NCI-H2107 treated with DMSO at 0.1 percent for 48 hours (cell line): Measurements from ENCODE around the gene PRR33.

Experiments
- DNase-seq: peaks from one replicate; lab custom pipeline; 2025; ENCODE audit not compliant: unreplicated experiment; lab: John Stamatoyannopoulos, UW

PRR33 gene

DNA sequence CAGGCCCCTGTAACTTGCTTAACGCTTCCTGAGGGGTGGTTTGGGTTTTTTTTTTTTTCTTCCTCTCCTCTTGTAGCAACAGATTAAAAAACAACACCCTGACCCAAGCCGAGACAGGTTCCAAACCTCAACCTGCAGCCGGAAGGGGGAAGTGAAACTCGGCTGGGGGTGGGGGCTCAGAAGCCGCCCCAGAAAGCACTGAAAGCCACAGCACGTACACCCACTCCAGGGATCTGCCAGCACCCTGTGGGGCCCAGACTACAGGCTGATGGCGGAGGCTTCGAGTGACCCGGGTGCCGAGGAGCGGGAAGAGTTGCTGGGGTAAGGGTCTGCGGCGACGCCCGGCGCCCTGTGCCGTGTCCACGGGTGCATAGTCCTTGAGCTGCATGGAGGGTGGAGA lies 38.8 kb downstream of the PRR33 start, which contains the start of gene LSP1:
Gene LSP1, plus strand, starts transcription at position 208 of the 400 bp plus-strand sequence. Its CDS starts 61 bp downstream, at position 269.
- no peak for DNase-seq

DNA sequence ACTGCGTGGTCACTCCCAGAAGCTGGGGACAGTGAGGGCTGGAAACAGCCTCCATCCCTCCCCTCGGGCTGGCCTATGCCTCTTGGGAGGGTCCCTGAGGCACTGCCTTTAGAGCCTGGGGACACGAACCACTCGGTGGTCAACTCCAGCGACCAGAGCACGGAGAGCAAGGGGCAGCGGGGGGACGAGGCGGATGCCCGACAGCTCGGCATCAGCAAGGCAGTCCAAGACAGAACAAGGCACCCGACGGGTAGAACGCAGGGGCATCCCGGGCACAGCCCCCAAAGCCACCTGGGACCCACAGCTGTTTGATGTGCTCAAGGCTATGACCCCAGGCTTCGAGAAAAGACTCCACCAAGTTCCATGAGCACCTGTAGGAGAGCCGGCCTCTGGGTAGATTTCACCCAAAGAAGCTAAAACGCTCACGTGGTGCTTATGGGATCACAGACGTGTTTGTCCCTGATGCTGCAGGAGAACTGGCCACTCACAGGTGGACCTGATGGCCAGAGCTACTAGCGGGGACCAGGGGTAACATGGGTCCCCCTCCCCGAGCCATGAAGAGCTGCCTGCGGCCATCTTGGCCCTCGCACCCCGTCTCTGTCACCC lies 39.3 kb downstream of the PRR33 start:
- no peak for DNase-seq

DNA sequence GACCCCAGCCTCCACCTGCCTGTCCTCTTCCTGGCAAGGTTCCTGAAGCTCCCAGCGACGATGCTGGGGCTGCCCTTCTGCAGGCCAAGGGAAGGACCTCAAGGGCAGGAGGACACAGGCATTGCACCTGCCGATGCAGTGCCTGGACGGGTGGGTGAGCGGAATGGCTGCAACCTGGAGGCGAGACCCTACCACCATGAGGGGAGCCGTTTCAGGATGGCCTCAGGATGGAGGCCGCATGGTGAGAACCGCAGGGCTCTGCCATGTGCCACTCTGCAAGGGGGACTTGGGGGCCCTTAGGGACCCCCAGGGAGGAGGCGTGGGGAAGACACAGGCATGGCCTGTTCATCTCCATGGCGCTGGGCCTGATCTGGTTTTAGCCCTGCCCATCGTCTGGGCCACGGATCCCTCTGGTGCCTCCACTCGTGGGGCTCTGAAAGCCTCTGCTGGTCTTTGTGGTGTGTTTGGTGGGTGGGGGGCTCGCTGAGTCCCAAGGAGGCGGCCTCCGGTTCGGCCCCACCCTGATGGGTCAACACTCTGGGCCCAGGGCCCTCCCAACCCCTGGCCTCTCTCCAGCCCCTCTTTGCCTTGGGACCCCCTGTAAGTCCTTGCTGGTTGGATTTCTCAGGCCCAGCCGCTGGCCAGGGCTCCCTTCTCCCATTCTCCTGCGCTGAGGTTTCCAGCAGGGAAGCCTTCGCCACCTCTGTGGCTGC lies 40.1 kb downstream of the PRR33 start:
- DNase-seq, result no peak

DNA sequence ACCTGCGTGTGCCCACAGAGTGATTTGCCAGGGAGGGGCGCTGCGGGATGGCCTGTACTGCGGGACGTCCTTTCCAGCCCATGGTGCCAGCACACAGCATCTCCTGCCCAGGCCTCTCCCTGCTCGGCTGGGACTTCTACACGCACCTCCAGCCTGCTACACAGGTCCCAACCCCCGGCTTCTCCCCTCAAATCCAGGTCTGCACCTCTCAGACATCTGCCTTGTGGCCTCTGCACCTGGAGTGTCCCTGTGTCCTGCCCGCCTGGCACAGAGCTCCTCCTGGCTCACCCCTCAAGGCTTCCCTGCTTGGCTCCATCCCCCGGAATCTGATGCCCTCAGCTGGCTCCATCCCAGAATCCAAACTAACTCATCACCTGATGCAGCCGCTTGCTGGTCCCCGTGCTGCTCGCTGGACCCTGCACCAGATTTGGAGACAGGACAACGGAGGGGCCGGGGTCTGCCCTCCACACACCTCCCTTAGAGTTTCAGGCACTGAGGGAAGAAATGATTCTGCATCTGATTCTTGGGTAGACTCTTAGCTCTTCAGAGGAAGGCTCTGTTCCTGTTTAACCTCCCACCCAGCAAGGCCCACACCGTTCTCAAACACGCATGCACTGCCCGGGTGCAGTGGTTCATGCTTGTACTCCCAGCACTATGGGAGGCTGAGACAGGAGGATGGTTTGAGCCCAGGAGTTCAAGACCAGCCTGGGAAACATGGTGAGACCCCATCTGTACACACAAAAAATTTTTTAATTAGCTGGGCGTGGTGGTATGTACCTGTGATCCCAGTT lies 42.9 kb downstream of the PRR33 start:
- DNase-seq, result no peak

DNA sequence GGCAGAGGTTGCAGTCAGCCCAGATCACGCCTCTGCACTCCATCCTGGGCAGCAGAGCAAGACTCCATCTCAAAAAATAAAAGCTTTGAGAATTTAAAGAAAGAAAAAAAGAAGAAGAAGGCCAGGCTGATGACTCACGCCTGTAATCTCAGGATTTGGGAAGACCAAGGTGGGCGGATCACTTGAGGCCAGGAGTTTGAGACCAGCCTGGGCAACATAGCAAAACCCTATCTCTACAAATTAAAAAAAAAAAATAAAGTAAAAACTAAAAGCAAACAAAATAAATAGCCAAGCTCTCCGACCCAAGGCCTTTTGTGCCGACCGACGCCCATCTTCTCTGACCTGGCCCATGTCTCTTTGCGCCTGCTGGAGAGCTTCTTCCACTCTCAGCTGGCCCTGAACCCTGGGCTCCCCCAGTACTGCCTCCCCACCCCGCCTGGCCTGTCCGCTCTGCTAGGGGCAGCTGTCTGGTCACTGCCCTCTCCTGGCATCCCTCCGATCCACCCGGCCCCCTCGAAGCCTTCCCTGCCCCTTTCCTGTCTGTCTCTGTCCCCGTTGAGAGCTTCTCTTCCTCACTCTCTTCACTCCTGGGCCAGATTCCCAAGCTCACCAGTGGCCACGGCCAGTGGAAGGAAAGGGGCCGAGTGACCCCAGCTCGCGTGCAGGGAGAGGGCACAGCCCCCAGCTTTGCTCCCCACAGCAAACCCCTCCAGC lies 43.6 kb downstream of the PRR33 start:
- DNase-seq, result no peak

DNA sequence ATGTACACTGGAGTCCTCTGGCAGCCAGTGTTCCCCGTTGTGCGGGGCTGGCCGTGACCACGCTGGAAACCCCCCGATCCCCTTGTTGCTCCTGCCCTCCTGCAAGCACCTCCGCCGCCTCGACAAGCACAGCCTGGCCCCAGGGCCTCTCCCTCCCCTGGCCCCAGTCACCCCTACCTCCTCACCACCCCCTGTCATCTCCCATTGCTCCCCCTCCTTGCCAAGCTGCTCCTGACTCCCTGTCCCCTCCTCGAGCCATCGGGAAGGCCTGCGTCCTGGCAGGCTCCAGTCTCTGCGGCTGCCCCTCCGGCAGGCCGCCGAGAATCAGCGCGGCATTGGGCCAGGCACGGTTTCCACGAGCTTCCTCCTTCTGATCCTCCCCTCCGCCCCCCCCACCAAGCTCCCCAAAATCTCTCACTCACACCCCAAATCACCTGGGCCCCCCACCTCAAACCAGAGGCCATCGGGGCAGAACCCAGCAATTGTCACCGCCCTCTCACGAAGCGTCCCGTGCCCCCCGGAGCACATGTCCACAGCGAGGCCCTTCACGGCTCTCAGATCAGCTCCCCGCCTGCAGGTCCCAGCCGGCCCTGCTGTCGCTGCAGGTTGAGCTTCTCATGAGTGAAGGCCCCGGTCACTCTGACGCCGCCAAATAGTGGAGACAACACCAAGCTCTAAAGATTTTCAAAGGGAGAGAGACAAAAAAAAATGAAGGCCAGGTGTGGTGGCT lies 44.5 kb downstream of the PRR33 start:
- no peak for DNase-seq

DNA sequence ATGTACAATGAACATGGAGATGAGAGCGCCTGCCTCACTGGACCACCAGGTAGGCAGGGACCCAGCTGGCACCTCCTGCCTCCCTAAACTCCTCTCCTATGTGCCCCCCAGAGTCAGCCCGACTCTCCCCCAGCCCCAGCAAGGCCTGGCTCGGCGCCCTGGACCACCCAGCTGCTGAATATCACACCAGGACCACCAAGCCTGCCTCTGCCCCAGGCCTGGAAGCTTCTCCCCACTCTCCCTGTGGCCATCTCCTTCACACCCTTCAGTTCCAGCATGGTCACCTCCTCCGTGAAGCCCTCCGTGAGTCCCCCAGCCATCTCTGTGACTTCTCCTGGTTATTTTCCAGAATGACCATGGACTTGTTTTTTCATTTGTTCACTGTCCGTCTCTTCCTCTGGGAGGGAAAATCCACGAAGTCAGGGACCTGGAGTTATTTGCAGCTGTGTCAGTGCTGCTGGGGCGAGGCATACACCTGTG lies 45.2 kb downstream of the PRR33 start:
- no peak for DNase-seq

DNA sequence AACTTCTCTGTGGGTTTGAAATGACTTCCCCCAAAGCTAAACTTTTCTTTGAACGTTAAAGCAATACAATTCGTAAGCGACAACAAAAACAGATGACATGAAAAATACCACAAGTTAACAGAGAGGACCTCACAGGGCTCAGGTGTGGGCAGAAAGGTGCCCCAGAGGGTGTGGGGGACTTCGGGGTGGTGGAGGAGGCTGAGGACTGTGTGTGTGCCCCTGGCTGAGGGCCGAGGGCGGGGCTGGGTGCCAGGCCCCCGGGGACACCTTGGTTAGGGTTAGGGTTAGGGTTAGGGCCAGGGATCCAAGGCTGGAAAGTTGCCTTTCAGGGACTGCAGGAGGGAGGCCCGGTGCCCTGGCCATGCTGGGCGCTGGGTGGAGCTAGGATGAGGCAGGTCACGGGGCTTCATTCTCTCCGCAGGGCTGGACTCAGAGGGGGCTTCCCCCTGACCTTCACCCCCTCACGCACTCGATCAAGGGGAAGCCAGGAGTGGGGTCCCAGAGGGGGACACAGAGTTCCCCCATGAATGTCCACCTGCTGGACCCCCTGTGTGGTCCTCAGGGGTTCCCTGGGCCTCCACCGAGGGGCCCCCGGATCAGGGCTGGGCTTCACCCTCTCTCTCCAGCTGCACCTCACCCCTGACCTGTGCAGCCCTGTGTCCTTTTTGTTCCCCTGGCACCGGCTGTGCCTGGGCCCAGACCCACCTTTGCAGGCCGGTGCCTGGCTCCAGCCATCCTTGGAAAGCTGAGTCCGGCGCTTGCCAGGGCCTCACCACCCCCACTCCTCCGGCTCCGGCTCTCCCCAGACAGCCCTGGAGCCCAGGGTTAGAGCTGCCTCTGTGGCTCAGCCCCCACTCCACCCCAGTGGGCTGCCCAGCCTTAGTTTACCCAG lies 45.9 kb downstream of the PRR33 start:
- no peak for DNase-seq

DNA sequence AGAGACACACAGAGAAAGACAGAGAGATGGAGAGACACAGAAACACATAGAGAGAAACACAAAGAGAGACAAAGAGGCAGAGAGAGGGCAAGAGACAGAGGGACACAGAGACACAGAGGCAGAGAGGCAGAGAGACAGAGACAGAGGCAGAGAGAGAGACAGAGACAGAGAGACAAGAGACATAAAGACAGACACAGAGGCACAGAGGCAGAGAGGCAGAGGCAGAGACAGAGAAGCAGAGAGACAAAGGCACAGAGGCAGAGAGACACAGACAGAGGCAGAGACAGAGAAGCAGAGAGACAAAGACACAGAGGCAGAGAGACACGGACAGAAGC lies 46.6 kb downstream of the PRR33 start:
- no peak for DNase-seq

DNA sequence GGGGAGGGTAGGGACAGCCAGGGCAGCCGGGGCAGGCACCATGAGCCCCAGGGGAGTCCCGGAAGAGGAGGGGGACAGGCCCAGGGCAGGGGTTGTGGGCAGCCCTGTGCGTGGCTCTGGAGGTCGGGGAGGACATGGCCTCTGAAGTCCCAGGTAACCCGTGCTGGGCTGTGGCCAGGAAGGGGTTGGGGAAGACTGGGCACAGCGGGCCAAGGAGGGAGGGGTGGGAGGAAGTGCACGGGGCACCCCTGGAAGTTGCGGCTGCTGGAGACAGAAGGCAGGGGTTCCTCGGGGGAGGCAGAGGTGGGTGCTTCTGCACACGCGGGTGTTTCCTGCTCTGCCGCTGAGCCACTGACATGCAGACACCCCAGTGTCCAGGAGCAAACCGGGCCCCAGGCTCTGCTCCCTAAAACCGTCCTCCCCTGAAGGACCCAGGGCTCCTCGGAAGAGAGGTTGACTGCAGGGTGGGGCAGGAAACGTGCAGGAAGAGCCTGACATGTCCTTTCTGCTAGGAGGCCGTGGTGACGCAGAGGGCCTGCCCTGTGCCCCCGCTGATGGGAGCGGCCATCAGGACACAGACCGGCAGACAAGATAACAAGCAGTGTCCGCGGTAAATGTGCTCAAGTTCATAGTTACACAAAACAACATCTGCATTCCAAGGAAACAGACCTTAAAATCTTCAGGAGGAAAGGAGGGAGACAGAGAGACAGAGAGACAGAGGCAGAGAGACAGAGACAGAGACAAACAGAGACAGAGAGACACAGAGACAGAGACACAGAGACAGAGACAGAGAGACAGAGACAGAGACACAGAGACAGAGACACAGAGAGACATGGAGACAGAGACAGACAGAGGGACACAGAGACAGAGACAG lies 47.2 kb downstream of the PRR33 start:
- no peak for DNase-seq

DNA sequence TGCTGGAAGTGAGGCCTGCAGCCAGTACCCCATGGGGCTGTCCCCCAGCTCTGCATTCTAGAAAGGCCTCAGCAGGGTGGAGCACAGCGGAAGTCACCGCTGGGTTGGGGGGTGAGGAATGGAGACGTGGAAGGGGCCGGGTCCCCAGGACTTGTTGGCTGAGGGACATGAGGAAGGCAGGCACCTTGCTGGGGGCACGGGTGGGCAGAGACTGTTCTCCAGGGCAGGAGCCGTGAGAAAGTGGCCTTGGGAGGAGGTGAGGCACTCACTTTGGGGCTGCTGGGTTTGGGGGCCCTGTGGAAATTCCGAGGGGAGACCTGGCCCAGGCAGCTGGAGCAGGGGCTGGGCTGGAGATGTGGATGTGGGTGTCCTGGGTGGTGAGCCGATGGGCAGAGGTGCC lies 47.9 kb downstream of the PRR33 start:
- no peak for DNase-seq

DNA sequence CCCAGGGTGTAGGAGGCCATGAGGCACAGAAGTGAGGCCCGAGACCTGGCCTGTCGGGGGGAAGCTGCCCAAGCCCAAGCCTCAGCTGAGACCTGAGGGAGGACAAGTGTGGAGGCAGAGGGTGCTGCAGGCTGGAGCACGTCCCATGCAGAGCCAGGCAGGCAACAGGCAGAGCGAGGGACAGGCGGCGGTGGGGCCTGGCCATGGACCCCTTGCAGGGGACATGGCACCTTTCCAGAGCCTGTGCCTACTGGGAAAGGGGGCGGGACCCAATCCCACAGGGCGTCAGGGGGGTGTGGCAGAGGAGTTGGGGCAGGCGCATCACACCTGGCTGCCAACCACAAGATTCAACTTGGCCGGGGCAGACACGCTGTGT lies 48.6 kb downstream of the PRR33 start:
- DNase-seq, result no peak

DNA sequence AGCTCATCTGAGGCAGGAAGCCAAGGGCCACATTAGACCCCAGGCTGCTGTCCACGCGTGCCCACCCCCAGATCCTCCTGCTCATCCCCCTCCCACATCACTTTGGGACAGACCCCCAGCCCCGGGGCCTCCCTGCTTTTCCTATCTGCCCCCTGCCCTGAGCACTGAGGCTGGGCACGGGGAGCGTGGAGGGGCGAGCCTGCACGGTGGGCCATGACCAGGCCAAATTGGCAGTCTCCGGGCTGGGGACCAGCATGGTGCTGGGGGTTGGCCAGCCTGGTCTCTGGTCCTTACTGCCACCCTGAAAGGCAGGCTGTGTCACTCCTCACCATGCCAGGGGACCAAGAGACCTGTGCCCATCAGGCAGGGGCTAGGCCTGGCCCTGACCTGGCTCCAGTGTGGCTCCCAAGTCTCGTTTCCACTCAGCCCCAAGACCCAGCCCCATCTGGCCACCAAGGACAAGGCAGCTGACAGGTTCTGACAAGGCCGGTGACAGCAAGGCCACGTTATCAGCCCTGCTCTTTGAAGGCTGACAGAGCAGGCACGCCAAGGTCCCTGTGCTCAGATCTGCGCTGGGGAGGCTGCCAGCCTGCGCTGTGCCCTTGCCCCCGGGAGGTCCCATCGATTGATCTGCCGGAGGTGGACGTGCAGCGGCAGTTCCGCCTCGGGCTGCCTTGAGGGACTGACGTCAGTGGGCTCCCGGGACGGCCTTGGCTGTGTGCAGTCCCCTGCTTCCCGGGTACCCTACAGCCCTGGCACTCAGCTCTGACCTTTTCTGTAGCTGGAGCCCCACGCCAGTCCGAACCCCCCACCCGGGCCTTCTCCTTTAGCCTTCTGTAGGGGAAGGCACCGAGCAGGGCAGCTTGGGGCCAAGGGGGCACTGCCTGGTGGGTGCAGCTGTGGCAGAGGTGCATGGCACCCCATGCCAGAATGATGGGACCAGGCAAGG lies 49.3 kb downstream of the PRR33 start:
- DNase-seq, result no peak

DNA sequence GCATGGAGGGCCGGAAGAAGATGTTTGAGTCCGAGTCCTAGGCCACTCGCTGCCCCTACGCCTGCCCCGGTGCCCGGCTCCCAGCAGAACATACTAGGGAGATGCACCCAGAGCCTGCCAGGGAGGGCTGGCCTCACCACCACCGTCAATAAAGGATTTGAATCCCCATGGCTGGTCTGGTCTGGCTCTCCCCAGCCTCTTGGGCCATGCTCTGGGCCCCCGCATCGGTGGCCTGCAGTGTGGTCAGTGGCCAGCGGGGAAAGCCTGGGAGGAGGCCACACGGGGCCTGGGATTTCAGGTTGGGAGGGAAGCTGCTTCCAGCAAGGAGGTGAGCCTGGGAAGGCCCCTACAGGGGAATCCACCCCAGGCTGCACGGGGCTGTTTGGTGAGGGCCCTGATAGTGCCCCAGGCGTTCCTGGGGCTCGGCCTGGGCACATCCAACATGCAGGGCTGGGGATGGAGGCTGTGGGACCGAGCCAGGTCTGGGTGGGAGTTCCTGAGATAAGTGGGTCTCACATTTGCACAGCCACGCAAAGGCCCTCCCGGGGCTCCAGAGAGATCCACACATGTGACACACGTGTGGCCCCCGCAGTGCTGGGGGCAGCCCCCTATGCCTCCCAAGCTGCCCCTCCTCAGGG lies 50.1 kb downstream of the PRR33 start:
- DNase-seq, result no peak

DNA sequence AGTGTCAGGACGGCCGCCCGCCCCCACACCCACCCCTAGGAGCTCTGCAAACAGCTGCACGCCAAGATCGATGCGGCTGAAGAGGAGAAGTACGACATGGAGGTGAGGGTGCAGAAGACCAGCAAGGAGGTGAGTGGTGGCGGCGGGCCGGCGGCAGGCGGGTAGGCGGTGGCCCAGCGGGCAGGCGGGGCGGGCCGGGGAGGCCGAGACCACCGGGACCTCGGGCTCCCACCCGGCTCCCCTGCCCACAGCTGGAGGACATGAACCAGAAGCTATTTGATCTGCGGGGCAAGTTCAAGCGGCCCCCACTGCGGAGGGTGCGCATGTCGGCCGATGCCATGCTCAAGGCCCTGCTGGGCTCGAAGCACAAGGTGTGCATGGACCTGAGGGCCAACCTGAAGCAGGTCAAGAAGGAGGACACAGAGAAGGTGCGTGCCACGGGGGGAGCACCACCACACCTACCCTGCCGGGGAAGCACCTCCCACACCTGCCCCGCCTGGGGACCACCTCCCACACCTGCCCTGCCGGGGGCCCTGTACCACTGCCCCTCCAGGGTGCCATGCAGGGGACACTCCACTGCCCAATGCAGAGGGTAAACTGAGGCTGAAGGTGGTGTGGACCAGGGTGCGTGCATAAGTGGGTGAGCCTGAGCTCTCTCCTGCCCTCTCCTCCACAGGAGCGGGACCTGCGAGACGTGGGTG lies 50.8 kb downstream of the PRR33 start:
- no peak for DNase-seq

DNA sequence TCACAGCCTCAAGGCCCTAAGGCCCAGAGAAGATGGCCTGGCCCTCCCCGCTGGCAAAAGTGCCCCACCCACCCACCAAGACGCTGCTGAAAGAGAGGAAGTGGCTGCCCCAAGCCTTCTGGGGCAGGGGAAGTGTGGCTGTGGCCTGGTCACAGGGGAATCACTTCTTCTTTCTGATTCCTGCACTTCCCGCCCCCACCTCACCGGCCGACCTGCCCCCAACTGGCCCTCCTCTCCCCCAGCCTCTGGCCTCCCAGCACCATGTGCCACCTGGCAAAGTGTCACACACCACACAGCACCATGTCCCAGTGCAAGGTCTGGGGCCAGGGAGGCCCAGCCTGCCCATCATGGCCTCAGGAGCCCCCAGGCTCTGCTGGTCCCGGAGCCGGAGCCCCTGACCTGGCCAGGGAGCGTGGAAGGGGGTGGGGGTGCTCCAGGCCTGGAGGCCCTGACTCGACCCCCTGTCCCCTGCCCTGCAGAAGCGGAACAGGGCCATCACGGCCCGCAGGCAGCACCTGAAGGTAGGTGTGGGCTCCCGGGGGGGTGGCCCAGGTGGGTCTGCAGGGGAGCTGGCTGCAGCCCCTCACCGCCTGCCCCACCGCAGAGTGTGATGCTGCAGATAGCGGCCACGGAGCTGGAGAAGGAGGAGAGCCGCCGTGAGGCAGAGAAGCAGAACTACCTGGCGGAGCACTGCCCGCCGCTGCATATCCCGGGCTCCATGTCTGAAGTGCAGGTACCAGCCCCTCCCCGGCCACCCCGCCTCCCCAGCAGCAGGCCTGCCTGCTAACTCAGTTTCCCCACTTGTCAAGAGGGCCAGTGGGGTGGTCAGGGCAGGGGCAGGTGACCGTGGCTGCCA lies 51.5 kb downstream of the PRR33 start:
- DNase-seq, result no peak
